ENCODE data around the gene FAM47B. TPM values are rescaled to one million over a fixed set of nuclear protein-coding genes. Genes with fewer than 3 reads are reported as not detected.

FAM47B gene
- total RNA-seq, 2 experiments from 2014 or later = not detected

- Histone ChIP-seq H4K20me1 (ENCODE audit: insufficient read depth, low read length) (no peaks in the 10 kb centered on the region), H3K36me3 (ENCODE audit: insufficient read depth, low read length) (no peaks in the 10 kb centered on the region), H3K27ac (ENCODE audit: low read depth, low read length, poor library complexity, severe bottlenecking) (no peak overlapping the region), H3K9me2 (ENCODE audit: insufficient read depth, low read length) (no peaks in the 10 kb centered on the region), H3K79me2 (ENCODE audit: insufficient read depth, low read depth, low read length) (no peaks in the 10 kb centered on the region), H3K9me3 (ENCODE audit: low read length) (no peaks in the 10 kb centered on the region), H3K4me3 (ENCODE audit: low read depth, low read length, poor library complexity, severe bottlenecking) (no peak overlapping the region), H3K4me2 (ENCODE audit: low read length) (no peak overlapping the region), H3K4me1 (ENCODE audit: insufficient read depth, low read length, poor library complexity, severe bottlenecking) (no peaks in the 10 kb centered on the region), H2AFZ (ENCODE audit: low read length) (no peak overlapping the region)
- intact Hi-C loops (cut with micrococcal nuclease; ENCODE audit: unreplicated experiment) = no loop called here
- CTCF ChIA-PET (ENCODE audit: unreplicated experiment) = no interaction called here
- TF ChIP-seq EZH2phosphoT487 (IDR thresholded peaks at IDR 0.05; ENCODE audit: borderline replicate concordance, low read depth, low read length) = no peak
- TF ChIP-seq CTCF (conservative IDR thresholded peaks at IDR 0.05; ENCODE audit: low read length) = no peak
- POLR2A ChIA-PET = no interaction called here
- no peak for DNase-seq (ENCODE audit: low spot score)
- no TSS peak for BruUV-seq (replicated peaks)
Measured at GRCh38 chrX:34956916-34957315, 14.3 kb downstream of the FAM47B start.

- BruUV-seq (replicated peaks) = no TSS peak
- Histone ChIP-seq H3K9me3 (ENCODE audit: low read length) (no peaks in the 10 kb centered on the region), H3K4me3 (ENCODE audit: low read depth, low read length, poor library complexity, severe bottlenecking) (no peak overlapping the region), H3K79me2 (ENCODE audit: insufficient read depth, low read depth, low read length) (no peaks in the 10 kb centered on the region), H2AFZ (ENCODE audit: low read length) (no peak overlapping the region), H3K36me3 (ENCODE audit: insufficient read depth, low read length) (no peaks in the 10 kb centered on the region), H4K20me1 (ENCODE audit: insufficient read depth, low read length) (no peaks in the 10 kb centered on the region), H3K27ac (ENCODE audit: low read depth, low read length, poor library complexity, severe bottlenecking) (no peak overlapping the region), H3K9me2 (ENCODE audit: insufficient read depth, low read length) (no peaks in the 10 kb centered on the region), H3K4me1 (ENCODE audit: insufficient read depth, low read length, poor library complexity, severe bottlenecking) (no peaks in the 10 kb centered on the region), H3K4me2 (ENCODE audit: low read length) (no peak overlapping the region)
- no peak for DNase-seq (ENCODE audit: low spot score)
- ChIA-PET CTCF (ENCODE audit: unreplicated experiment) (no interaction called here), POLR2A (no interaction called here)
- no peak for TF ChIP-seq CTCF (conservative IDR thresholded peaks at IDR 0.05; ENCODE audit: low read length)
- no peak for TF ChIP-seq EZH2phosphoT487 (IDR thresholded peaks at IDR 0.05; ENCODE audit: borderline replicate concordance, low read depth, low read length)
- intact Hi-C loops (cut with micrococcal nuclease; ENCODE audit: unreplicated experiment) = no loop called here
Measured at GRCh38 chrX:34961662-34962061, 19.1 kb downstream of the FAM47B start.

GRCh38 chrX:34972206-34972605 lies 29.6 kb downstream of the FAM47B start:
- no peak overlapping the region for H3K27ac ChIP-seq (ENCODE audit: low read depth, low read length, poor library complexity, severe bottlenecking)
- H3K4me1 ChIP-seq (ENCODE audit: insufficient read depth, low read length, poor library complexity, severe bottlenecking) = no peaks in the 10 kb centered on the region
- ChIA-PET CTCF (ENCODE audit: unreplicated experiment) (no interaction called here), POLR2A (interaction anchor here (0.6 kb wide), 1 partner anchor 16 kb away, joined by 3 read pairs; no protein-coding TSS in a partner anchor)
- no peaks in the 10 kb centered on the region for H3K79me2 ChIP-seq (ENCODE audit: insufficient read depth, low read depth, low read length)
- DNase-seq (ENCODE audit: low spot score) = no peak
- no TSS peak for BruUV-seq (replicated peaks)
- no peaks in the 10 kb centered on the region for H3K36me3 ChIP-seq (ENCODE audit: insufficient read depth, low read length)
- H3K4me2 ChIP-seq (ENCODE audit: low read length) = no peak overlapping the region
- H3K9me2 ChIP-seq (ENCODE audit: insufficient read depth, low read length) = no peaks in the 10 kb centered on the region
- intact Hi-C loops (cut with micrococcal nuclease; ENCODE audit: unreplicated experiment) = no loop called here
- no peak overlapping the region for H2AFZ ChIP-seq (ENCODE audit: low read length)
- H3K4me3 ChIP-seq (ENCODE audit: low read depth, low read length, poor library complexity, severe bottlenecking) = no peak overlapping the region
- no peaks in the 10 kb centered on the region for H4K20me1 ChIP-seq (ENCODE audit: insufficient read depth, low read length)
- H3K9me3 ChIP-seq (ENCODE audit: low read length) = no peaks in the 10 kb centered on the region
- no peak for TF ChIP-seq CTCF (conservative IDR thresholded peaks at IDR 0.05; ENCODE audit: low read length)
- no peak for TF ChIP-seq EZH2phosphoT487 (IDR thresholded peaks at IDR 0.05; ENCODE audit: borderline replicate concordance, low read depth, low read length)
